H1 (cell line): ENCODE data around the gene CCDC51. TPM values are rescaled to one million over a fixed set of nuclear protein-coding genes. Genes with fewer than 3 reads are reported as not detected.

Source experiments
- CTCF ChIA-PET: fragments of 300-600 bp; sonication (Branson Sonifier 250); formaldehyde crosslinking; loops from one replicate; lab custom pipeline; 2021; ENCODE audit not compliant: partially characterized antibody; lab: Charles Lee
- POLR2A ChIA-PET: fragments of 300-600 bp; sonication (Branson Sonifier 250); formaldehyde crosslinking; loops from one replicate; lab custom pipeline; 2021; ENCODE audit warnings: inconsistent platforms; ENCODE audit not compliant: partially characterized antibody; lab: Charles Lee
- DNase-seq, 2 experiments: peaks; one replicate each; pipeline versions ENCODE4 v3.0.0 to v3.0.0-alpha.2; 2010 to 2022; ENCODE audit warnings: low spot score in 2 of 2, low read depth in 1 of 2, mixed read lengths in 1 of 2
- FAIRE-seq: peaks from 2 replicates; lab custom pipeline; 2011; peaks lifted over from hg19 to GRCh38; lab: Jason Lieb, UNC
- H2AFZ ChIP-seq: 2 replicates; pipeline ENCODE4 v1.8.1; 2012; ENCODE audit warnings: low read length, inconsistent platforms
- H2AK5ac ChIP-seq: 2 replicates; pipeline ENCODE4 v1.6.1; 2013; ENCODE audit warnings: low read depth, low read length
- H2BK120ac ChIP-seq: replicated peaks from 2 replicates; pipeline ENCODE3; 2013; ENCODE audit warnings: low read depth, low read length, inconsistent platforms
- H2BK12ac ChIP-seq: 2 replicates; pipeline ENCODE4 v1.6.1; 2013; ENCODE audit warnings: low read depth, low read length
- H2BK15ac ChIP-seq: 2 replicates; pipeline ENCODE4 v1.6.1; 2013; ENCODE audit warnings: low read length
- H2BK20ac ChIP-seq: 2 replicates; pipeline ENCODE4 v1.6.1; 2013; ENCODE audit warnings: low read length
- H2BK5ac ChIP-seq: 2 replicates; pipeline ENCODE4 v1.6.1; 2013; ENCODE audit warnings: low read depth, low read length
- H3K14ac ChIP-seq: 2 replicates; pipeline ENCODE4 v1.6.1; 2013; ENCODE audit warnings: inconsistent platforms; ENCODE audit not compliant: insufficient read length
- H3K18ac ChIP-seq: 2 replicates; pipeline ENCODE4 v1.6.1; 2013; ENCODE audit warnings: low read length; ENCODE audit errors: extremely low read depth
- H3K23ac ChIP-seq: 2 replicates; pipeline ENCODE4 v1.6.1; 2013; ENCODE audit warnings: inconsistent platforms; ENCODE audit not compliant: insufficient read length
- H3K23me2 ChIP-seq: 2 replicates; pipeline ENCODE4 v1.6.1; 2013; ENCODE audit warnings: low read depth, low read length
- H3K27ac ChIP-seq: 2 replicates; pipeline ENCODE4 v1.6.1; 2011; ENCODE audit warnings: low read depth, low read length, inconsistent platforms
- H3K27me3 ChIP-seq, 4 experiments: replicated peaks in 1 of 4; 1 replicate in 1 of 4; 2 replicates in 3 of 4; pipeline versions ENCODE4 v1.6.1 to v1.8.1; 2011 to 2013; ENCODE audit warnings: low read length in 3 of 4, mild to moderate bottlenecking in 3 of 4, inconsistent platforms in 2 of 4, mixed read lengths in 2 of 4, moderate library complexity in 1 of 4; ENCODE audit not compliant: control insufficient read depth in 3 of 4, insufficient read depth in 3 of 4; ENCODE audit errors: extremely low read depth in 1 of 4
- H3K36me3 ChIP-seq, 4 experiments: 2 replicates each; pipeline versions ENCODE4 v1.6.1 to v1.8.1; 2011 to 2013; ENCODE audit warnings: mild to moderate bottlenecking in 4 of 4, low read length in 3 of 4, moderate library complexity in 2 of 4, control low read depth in 1 of 4, inconsistent platforms in 1 of 4; ENCODE audit not compliant: insufficient read depth in 4 of 4, control insufficient read depth in 2 of 4
- H3K4ac ChIP-seq: replicated peaks from 2 replicates; pipeline ENCODE3; 2013; ENCODE audit warnings: low read length, low read depth, mixed read lengths, inconsistent platforms; ENCODE audit not compliant: insufficient read length
- H3K4me1 ChIP-seq, 4 experiments: replicated peaks in 1 of 4; 1 replicate in 1 of 4; 2 replicates in 3 of 4; pipeline versions ENCODE4 v1.6.1 to v1.8.1; 2011 to 2013; ENCODE audit warnings: low read length in 3 of 4, inconsistent platforms in 2 of 4, mixed read lengths in 1 of 4; ENCODE audit not compliant: insufficient read depth in 4 of 4, control insufficient read depth in 3 of 4
- H3K4me2 ChIP-seq, 2 experiments: 2 replicates each; pipeline versions ENCODE4 v1.6.1 to v1.8.1; 2011 to 2013; ENCODE audit warnings: low read depth in 2 of 2, low read length in 2 of 2, control low read depth in 1 of 2, inconsistent platforms in 1 of 2, mild to moderate bottlenecking in 1 of 2; ENCODE audit not compliant: insufficient read depth in 1 of 2
- H3K4me3 ChIP-seq, 4 experiments: fragments of 200-600, 300-600 bp in 1 of 4; sonication (generic), shearing (Covaris generic), sonication (Bioruptor Twin) in 1 of 4; 2 replicates each; pipeline versions ENCODE4 v1.5.1 to v1.8.1; 2011 to 2016; ENCODE audit warnings: low read length in 4 of 4, low read depth in 3 of 4, control low read depth in 2 of 4, inconsistent platforms in 2 of 4, mild to moderate bottlenecking in 2 of 4, mixed read lengths in 1 of 4, moderate library complexity in 1 of 4; ENCODE audit not compliant: insufficient read depth in 2 of 4; ENCODE audit errors: extremely low read depth in 1 of 4
- H3K56ac ChIP-seq: replicated peaks from 2 replicates; pipeline ENCODE3; 2013; ENCODE audit warnings: low read depth, mild to moderate bottlenecking, mixed read lengths, low read length, inconsistent platforms; ENCODE audit not compliant: insufficient read length
- H3K79me1 ChIP-seq: 2 replicates; pipeline ENCODE4 v1.6.1; 2013; ENCODE audit warnings: low read depth, low read length, control low read depth
- H3K79me2 ChIP-seq, 2 experiments: 2 replicates each; pipeline versions ENCODE4 v1.6.1 to v1.8.1; 2012 to 2013; ENCODE audit warnings: low read length in 2 of 2, mild to moderate bottlenecking in 2 of 2, inconsistent platforms in 1 of 2; ENCODE audit not compliant: insufficient read depth in 2 of 2, control insufficient read depth in 1 of 2
- H3K9ac ChIP-seq, 4 experiments: replicated peaks in 1 of 4; 1 replicate in 1 of 4; 2 replicates in 3 of 4; pipeline versions ENCODE4 v1.6.1 to v1.8.1; 2011 to 2013; ENCODE audit warnings: low read depth in 3 of 4, low read length in 3 of 4, control low read depth in 2 of 4, mild to moderate bottlenecking in 2 of 4, moderate library complexity in 2 of 4, inconsistent platforms in 1 of 4; ENCODE audit errors: extremely low read depth in 1 of 4
- H3K9me3 ChIP-seq, 2 experiments: 2 replicates each; pipeline versions ENCODE4 v1.6.1 to v1.8.1; 2012 to 2013; ENCODE audit warnings: mild to moderate bottlenecking in 2 of 2, moderate library complexity in 2 of 2, control low read depth in 1 of 2, inconsistent platforms in 1 of 2, low read depth in 1 of 2, low read length in 1 of 2, mixed read lengths in 1 of 2; ENCODE audit not compliant: insufficient read depth in 2 of 2
- H4K20me1 ChIP-seq, 2 experiments: replicated peaks in 1 of 2; 2 replicates each; pipeline versions ENCODE3 to v1.8.1; 2011 to 2013; ENCODE audit warnings: inconsistent platforms in 2 of 2, low read length in 2 of 2, mild to moderate bottlenecking in 1 of 2; ENCODE audit not compliant: insufficient read depth in 2 of 2, control insufficient read depth in 1 of 2
- H4K5ac ChIP-seq: 2 replicates; pipeline ENCODE4 v1.6.1; 2013; ENCODE audit warnings: low read length, low read depth, mixed read lengths, inconsistent platforms; ENCODE audit not compliant: insufficient read length
- H4K8ac ChIP-seq: 2 replicates; pipeline ENCODE4 v1.8.0; 2013; ENCODE audit warnings: mild to moderate bottlenecking, moderate library complexity, low read length, inconsistent platforms; ENCODE audit not compliant: insufficient read depth; ENCODE audit errors: extremely low read depth
- H4K91ac ChIP-seq: replicated peaks from 2 replicates; pipeline ENCODE3; 2013; ENCODE audit warnings: low read length, mixed read lengths, inconsistent platforms; ENCODE audit not compliant: insufficient read length
- ASH2L ChIP-seq: fragments of 200-600, 300-600 bp; sonication (generic); IDR thresholded peaks from one replicate; pipeline ENCODE4 v1.7.1; 2017; ENCODE audit warnings: low read length
- CHD2 ChIP-seq: IDR thresholded peaks from 2 replicates; pipeline ENCODE4 v1.6.1; 2012; ENCODE audit warnings: low read length, improper control_type of control experiment
- CREB1 ChIP-seq: IDR thresholded peaks from 2 replicates; pipeline ENCODE4 v1.6.1; 2012; ENCODE audit warnings: inconsistent platforms
- GTF2F1 ChIP-seq: IDR thresholded peaks from 2 replicates; pipeline ENCODE4 v1.6.1; 2012; ENCODE audit warnings: low read depth, low read length, improper control_type of control experiment, borderline replicate concordance
- KDM4A ChIP-seq: IDR thresholded peaks from one replicate; pipeline ENCODE4 v1.7.1; 2012; ENCODE audit warnings: low read depth, mild to moderate bottlenecking, moderate library complexity, low read length, inconsistent platforms; ENCODE audit not compliant: severe bottlenecking
- NANOG ChIP-seq: IDR thresholded peaks from 2 replicates; pipeline ENCODE4 v1.6.1; 2011; ENCODE audit warnings: low read length, low read depth, mild to moderate bottlenecking, inconsistent platforms; ENCODE audit not compliant: insufficient read depth, poor library complexity, severe bottlenecking
- NRF1 ChIP-seq: IDR thresholded peaks from 2 replicates; pipeline ENCODE4 v1.6.1; 2011; ENCODE audit warnings: mild to moderate bottlenecking, low read depth, low read length, improper control_type of control experiment
- POLR2A ChIP-seq, 2 experiments: IDR thresholded peaks; 1 replicate in 1 of 2; 2 replicates in 1 of 2; pipeline ENCODE4 v1.6.1; 2011; ENCODE audit warnings: low read depth in 2 of 2, low read length in 2 of 2, mild to moderate bottlenecking in 2 of 2; ENCODE audit errors: control extremely low read depth in 1 of 2
- RBBP5 ChIP-seq: IDR thresholded peaks from 2 replicates; pipeline ENCODE4 v1.7.1; 2012; ENCODE audit warnings: low read depth, mild to moderate bottlenecking, inconsistent platforms, low read length, moderate library complexity, borderline replicate concordance
- SIRT6 ChIP-seq: IDR thresholded peaks from one replicate; pipeline ENCODE4 v1.7.1; 2012; ENCODE audit warnings: low read length, inconsistent platforms
- TAF7 ChIP-seq: optimal IDR thresholded peaks from 2 replicates; pipeline ENCODE3; 2011; ENCODE audit warnings: low read depth, mild to moderate bottlenecking, inconsistent platforms, low read length, moderate library complexity, borderline replicate concordance
- TEAD4 ChIP-seq: IDR thresholded peaks from 2 replicates; pipeline ENCODE4 v1.6.1; 2012; ENCODE audit warnings: low read depth, low read length, inconsistent platforms, mixed read lengths
- YY1 ChIP-seq: IDR thresholded peaks from 2 replicates; pipeline ENCODE4 v1.6.1; 2011; ENCODE audit warnings: low read depth, mild to moderate bottlenecking, low read length
- WGBS, 2 experiments: shearing (Covaris generic) in 1 of 2; methylation state at CpG; one replicate each; pipeline versions ENCODE4 v1.1.6 to v1.1.7; 2013 to 2015; ENCODE audit warnings: low lambda C conversion rate in 2 of 2, mixed read lengths in 2 of 2, inconsistent platforms in 1 of 2, low coverage in 1 of 2, missing lambda C conversion rate in 1 of 2; ENCODE audit not compliant: insufficient replicate concordance in 2 of 2, insufficient coverage in 1 of 2, insufficient read length in 1 of 2; ENCODE audit errors: extremely low coverage in 1 of 2, missing lambda C conversion rate in 1 of 2; 5-methylcytosine and 5-hydroxymethylcytosine counted together
- polyA plus RNA-seq, 7 experiments: library from polyadenylated mRNA; depleted of rRNA in 3 of 7; stranded (reverse) in 5 of 7; unstranded in 2 of 7; fragments of >200 nt in 5 of 7; fragments of 200-250 nt in 2 of 7; gene quantifications; 1 replicate in 5 of 7; 2 replicates in 1 of 7; 4 replicates in 1 of 7; pipeline versions ENCODE4 v1.2.1 to v1.2.3, GENCODE V29; 2011 to 2013; ENCODE audit warnings: missing spikeins in 2 of 7, mixed read lengths in 2 of 7
- total RNA-seq: library from RNA; stranded (reverse); fragmentation: NEBNext Ultra II Directional; extraction: Animal tissue kit (Norgen Biotek cat#: 25700); gene quantifications from 2 replicates; pipeline ENCODE4 v1.2.1, GENCODE V29; 2021

The CCDC51 gene
- total and polyA plus RNA-seq, 2 of the 8 experiments (the other 6 are each of a cell fraction or from before 2014, with no cell fraction given), result 21.3 to 21.4 TPM

DNA sequence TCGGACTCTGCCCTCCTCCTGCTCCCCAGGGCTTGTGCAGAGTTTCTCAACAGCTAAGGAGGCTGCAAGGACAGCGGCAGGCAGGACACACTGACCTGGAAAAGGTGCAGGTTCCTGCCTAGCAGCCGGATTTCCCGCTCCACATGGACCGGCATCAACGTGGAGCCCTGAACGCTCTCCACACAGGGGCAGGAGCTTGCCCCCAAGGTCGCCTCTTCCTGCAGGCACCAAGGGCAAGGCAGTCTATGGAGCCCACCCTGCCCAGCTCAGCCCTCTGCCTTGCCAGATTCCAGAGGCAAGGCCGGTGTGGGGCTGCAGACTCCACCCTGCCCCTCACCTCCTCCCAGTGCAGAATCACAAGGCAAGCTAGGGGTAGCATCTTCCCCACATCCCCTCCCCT is 20.8 kb downstream of the CCDC51 start:
- no peaks in the 10 kb centered on the region for H3K9me3 ChIP-seq
- H2BK12ac ChIP-seq, result no peak overlapping the region
- no peak overlapping the region for H3K4ac ChIP-seq
- no peak overlapping the region for H3K56ac ChIP-seq
- H2BK15ac ChIP-seq, result no peak overlapping the region
- H3K4me3 ChIP-seq, result no peak overlapping the region
- peaks cover 47 to 65% (median 53%) of the 10 kb centered on the region in 4 experiments for H3K36me3 ChIP-seq
- H2BK20ac ChIP-seq, result no peak overlapping the region
- POLR2A ChIA-PET, result interaction anchor here (0.9 to 31.5 kb wide), 8 partner anchors 9 to 91 kb away, joined by 3 to 650 read pairs (median 8); partner anchors contain the start of genes ATRIP, CCDC51, PLXNB1 and TMA7
- H3K27me3 ChIP-seq, result no peaks in the 10 kb centered on the region
- WGBS, 2 experiments, result 94% methylated on average over 9 of the region's 9 CpGs; no CpG with 5 or more reads in 1 of the 2 experiments
- H3K18ac ChIP-seq, result no peak overlapping the region
- H3K23me2 ChIP-seq, result no peaks in the 10 kb centered on the region
- peaks cover 2 to 23% of the 10 kb centered on the region in 2 experiments; a peak in 1 of 4 replicates for H3K79me2 ChIP-seq
- H3K4me1 ChIP-seq, result peaks cover 0 to 3% (median 0%) of the 10 kb centered on the region in 4 experiments; a peak in 3 of 7 replicates
- no peak overlapping the region for H2BK120ac ChIP-seq
- CTCF ChIA-PET, result interaction anchor here (0.6 to 6.9 kb wide), 8 partner anchors 11 to 222 kb away, joined by 3 to 95 read pairs (median 12); no protein-coding TSS in a partner anchor
- no peak overlapping the region for H4K91ac ChIP-seq
- DNase-seq (no peak), FAIRE-seq (no peak)
- no peak overlapping the region for H3K9ac ChIP-seq
- peak overlapping the region; percentile 21; the same call in 1 of the 2 replicates for H2BK5ac ChIP-seq
- no peak overlapping the region for H4K8ac ChIP-seq
- H3K23ac ChIP-seq, result no peak overlapping the region
- H3K14ac ChIP-seq, result no peak overlapping the region
- H3K27ac ChIP-seq, result no peak overlapping the region
- peaks cover 23 to 52% of the 10 kb centered on the region in 2 experiments for H4K20me1 ChIP-seq
- H3K79me1 ChIP-seq, result peaks cover 13% of the 10 kb centered on the region
- no peak overlapping the region for H2AK5ac ChIP-seq
- no peak overlapping the region for H4K5ac ChIP-seq
- H3K4me2 ChIP-seq, result no peak overlapping the region
- TF ChIP-seq RBBP5, result no peak
- TF ChIP-seq NANOG, result no peak
- no peak for TF ChIP-seq POLR2A (IDR thresholded peaks at IDR 0.05; ENCODE audit: control extremely low read depth in 1 of 2, low read depth in 2 of 2, low read length in 2 of 2)
- TF ChIP-seq YY1, result no peak
- TF ChIP-seq TAF7, result no peak
- TF ChIP-seq NRF1, result no peak
- no peak for TF ChIP-seq GTF2F1
- no peak for TF ChIP-seq KDM4A
- no peak for TF ChIP-seq SIRT6
- TF ChIP-seq ASH2L, result no peak
- no peak for TF ChIP-seq TEAD4
- TF ChIP-seq CHD2, result no peak
- TF ChIP-seq CREB1, result no peak
- no peak overlapping the region for H2AFZ ChIP-seq
